Subcutaneous abdominal adipose tissue (tissue), 5 donors: ENCODE data around the gene CHDH.

Source experiments
- H3K27ac ChIP-seq: one replicate; pipeline ENCODE4 v1.7.0; 2013; ENCODE audit warnings: low read depth, mild to moderate bottlenecking, inconsistent platforms, low read length, moderate library complexity
- H3K27me3 ChIP-seq, 5 donors: one replicate each; pipeline ENCODE4 v1.7.0; 2013; ENCODE audit warnings: low read length in 5 of 5, inconsistent platforms in 1 of 5; ENCODE audit not compliant: control insufficient read depth in 5 of 5, insufficient read depth in 4 of 5
- H3K36me3 ChIP-seq, 5 donors: one replicate each; pipeline ENCODE4 v1.7.0; 2013; ENCODE audit warnings: low read length in 5 of 5; ENCODE audit not compliant: control insufficient read depth in 5 of 5, insufficient read depth in 5 of 5
- H3K4me1 ChIP-seq, 5 donors: one replicate each; pipeline ENCODE4 v1.7.0; 2013; ENCODE audit warnings: low read length in 5 of 5, mild to moderate bottlenecking in 3 of 5, moderate library complexity in 1 of 5; ENCODE audit not compliant: control insufficient read depth in 5 of 5, insufficient read depth in 5 of 5
- H3K4me3 ChIP-seq, 5 donors: one replicate each; pipeline ENCODE4 v1.7.0; 2013; ENCODE audit warnings: low read length in 5 of 5, low read depth in 1 of 5
- H3K9ac ChIP-seq, 5 donors: one replicate each; pipeline ENCODE4 v1.7.0; 2013; ENCODE audit warnings: low read length in 5 of 5, mild to moderate bottlenecking in 4 of 5, moderate library complexity in 3 of 5
- H3K9me3 ChIP-seq, 5 donors: one replicate each; pipeline ENCODE4 v1.7.0; 2013; ENCODE audit warnings: low read length in 5 of 5; ENCODE audit not compliant: control insufficient read depth in 5 of 5
- donor health status: healthy.
- donor health status: healthy.
- donor health status: healthy.
- donor health status: healthy.
- donor health status: healthy.

Gene CHDH

GRCh38 chr3:53765753-53766152 lies 80.5 kb downstream of the CHDH start:
- peaks cover 0 to 13% (median 8%) of the 10 kb centered on the region in 5 donors for H3K27me3 ChIP-seq
- no peak overlapping the region for H3K27ac ChIP-seq
- no peak overlapping the region for H3K4me3 ChIP-seq
- H3K36me3 ChIP-seq: no peaks in the 10 kb centered on the region
- H3K9me3 ChIP-seq: no peaks in the 10 kb centered on the region
- no peak overlapping the region for H3K9ac ChIP-seq
- H3K4me1 ChIP-seq: no peaks in the 10 kb centered on the region

- Histone ChIP-seq H3K4me1 (no peaks in the 10 kb centered on the region), H3K4me3 (no peak overlapping the region), H3K9me3 (no peaks in the 10 kb centered on the region), H3K36me3 (no peaks in the 10 kb centered on the region), H3K27ac (no peak overlapping the region), H3K9ac (no peak overlapping the region), H3K27me3 (peaks cover 0 to 12% (median 8%) of the 10 kb centered on the region in 5 donors)
Measured at GRCh38 chr3:53764026-53764775, 82.0 kb downstream of the CHDH start.

- no peak overlapping the region for H3K9ac ChIP-seq
- no peaks in the 10 kb centered on the region for H3K36me3 ChIP-seq
- peaks cover 0 to 8% (median 0%) of the 10 kb centered on the region in 5 donors for H3K27me3 ChIP-seq
- no peak overlapping the region for H3K4me3 ChIP-seq
- no peaks in the 10 kb centered on the region for H3K9me3 ChIP-seq
- no peak overlapping the region for H3K27ac ChIP-seq
- H3K4me1 ChIP-seq: no peaks in the 10 kb centered on the region
Measured at GRCh38 chr3:53763353-53763752, 82.9 kb downstream of the CHDH start.
